RWPE2 (cell line): ENCODE data around the gene VGF.
"Not testable (repeated sequence)": the region's sequence is repeated elsewhere in the genome, so short reads cannot be mapped to it uniquely, and the experiment has no call there.

Source experiments
- ATAC-seq: fragments of 200-7000 bp; cut with Tn5 transposase; 3 replicates; pipeline ENCODE4 v1.9.1; 2021; ENCODE audit warnings: low read depth
- DNase-seq: peaks from one replicate; pipeline ENCODE4 v3.0.0-alpha.2; 2020; ENCODE audit warnings: low spot score
- H3K27ac ChIP-seq: fragments of 450-650 bp; 2 replicates; pipeline ENCODE4 v1.5.1; 2017; ENCODE audit warnings: mild to moderate bottlenecking; ENCODE audit not compliant: poor library complexity, severe bottlenecking
- H3K27me3 ChIP-seq: fragments of 250-450 bp; sonication (Bioruptor Pico); 2 replicates; pipeline ENCODE4 v1.5.1; 2021; ENCODE audit warnings: mild to moderate bottlenecking, moderate library complexity; ENCODE audit not compliant: insufficient read depth, poor library complexity, severe bottlenecking
- H3K36me3 ChIP-seq: fragments of 250-450 bp; sonication (Bioruptor Pico); 2 replicates; pipeline ENCODE4 v1.5.1; 2020; ENCODE audit warnings: low read depth, mild to moderate bottlenecking, moderate library complexity
- H3K4me1 ChIP-seq: fragments of 250-450 bp; sonication (Bioruptor Pico); 2 replicates; pipeline ENCODE4 v1.5.1; 2021; ENCODE audit warnings: mild to moderate bottlenecking, moderate library complexity; ENCODE audit not compliant: insufficient read depth, poor library complexity, severe bottlenecking
- H3K4me3 ChIP-seq: fragments of 250-450 bp; sonication (Bioruptor Pico); 2 replicates; pipeline ENCODE4 v1.5.1; 2021; ENCODE audit warnings: mild to moderate bottlenecking, moderate library complexity; ENCODE audit not compliant: severe bottlenecking
- H3K9me3 ChIP-seq: fragments of 250-450 bp; sonication (Bioruptor Pico); 2 replicates; pipeline ENCODE4 v1.5.1; 2021; ENCODE audit warnings: mild to moderate bottlenecking, moderate library complexity; ENCODE audit not compliant: severe bottlenecking
- TF ChIP-seq, protein P1 (sequence below): fragments of 450-650 bp; IDR thresholded peaks from one replicate; pipeline ENCODE4 v1.5.1; 2017; ENCODE audit warnings: mild to moderate bottlenecking, moderate library complexity; ENCODE audit not compliant: poor library complexity, severe bottlenecking

Gene VGF

DNA sequence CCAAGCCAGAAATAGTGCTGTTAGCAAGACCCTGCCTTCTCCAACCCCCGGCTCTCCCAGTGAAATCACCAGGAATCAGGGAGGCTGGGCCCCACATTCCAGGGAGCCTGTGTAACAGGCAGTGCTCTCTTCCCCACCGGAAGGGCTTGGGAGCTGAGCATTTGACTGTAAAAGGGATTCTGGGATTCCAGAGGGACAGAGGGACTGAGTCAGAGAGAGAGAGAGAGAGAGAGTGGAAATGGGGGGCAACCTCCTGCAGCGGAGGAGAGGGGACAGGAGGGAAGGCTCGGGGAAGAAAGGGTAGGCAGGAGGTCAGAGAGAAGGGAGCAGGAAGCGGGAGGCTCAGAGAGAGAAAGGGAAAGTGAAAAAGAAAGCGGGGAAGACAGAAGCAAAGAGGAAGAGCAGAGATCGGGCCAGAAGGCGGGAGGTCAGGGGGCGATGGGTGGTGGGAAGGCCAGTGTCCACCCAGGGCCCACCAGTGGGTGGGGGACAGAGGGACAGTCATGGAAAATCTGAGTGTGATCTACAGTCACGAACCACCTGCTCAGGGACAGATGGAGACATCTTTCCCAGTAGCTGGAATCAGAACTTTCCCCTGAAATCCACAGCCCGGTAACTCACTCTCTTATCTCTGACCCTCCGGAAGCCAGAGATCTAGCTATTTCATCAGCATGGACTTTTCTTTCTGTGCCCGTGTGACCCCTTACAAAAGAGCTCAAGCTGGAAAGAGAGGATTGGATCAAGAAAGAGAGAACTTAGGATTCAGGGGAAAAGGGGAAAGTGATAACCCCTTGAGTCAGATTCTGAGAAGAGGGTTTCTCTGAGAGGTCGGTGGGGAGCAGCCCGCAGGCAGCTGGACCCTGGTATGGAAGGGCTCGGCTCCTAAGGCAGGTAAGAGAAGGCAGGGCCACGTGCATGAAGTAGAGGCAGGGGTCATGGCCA is 43.1 kb downstream of the VGF start:
- DNase-seq (peak; percentile 89), ATAC-seq (peak; percentile 79)
- H3K9me3 ChIP-seq, result no peaks in the 10 kb centered on the region
- TF ChIP-seq, protein P1, sequence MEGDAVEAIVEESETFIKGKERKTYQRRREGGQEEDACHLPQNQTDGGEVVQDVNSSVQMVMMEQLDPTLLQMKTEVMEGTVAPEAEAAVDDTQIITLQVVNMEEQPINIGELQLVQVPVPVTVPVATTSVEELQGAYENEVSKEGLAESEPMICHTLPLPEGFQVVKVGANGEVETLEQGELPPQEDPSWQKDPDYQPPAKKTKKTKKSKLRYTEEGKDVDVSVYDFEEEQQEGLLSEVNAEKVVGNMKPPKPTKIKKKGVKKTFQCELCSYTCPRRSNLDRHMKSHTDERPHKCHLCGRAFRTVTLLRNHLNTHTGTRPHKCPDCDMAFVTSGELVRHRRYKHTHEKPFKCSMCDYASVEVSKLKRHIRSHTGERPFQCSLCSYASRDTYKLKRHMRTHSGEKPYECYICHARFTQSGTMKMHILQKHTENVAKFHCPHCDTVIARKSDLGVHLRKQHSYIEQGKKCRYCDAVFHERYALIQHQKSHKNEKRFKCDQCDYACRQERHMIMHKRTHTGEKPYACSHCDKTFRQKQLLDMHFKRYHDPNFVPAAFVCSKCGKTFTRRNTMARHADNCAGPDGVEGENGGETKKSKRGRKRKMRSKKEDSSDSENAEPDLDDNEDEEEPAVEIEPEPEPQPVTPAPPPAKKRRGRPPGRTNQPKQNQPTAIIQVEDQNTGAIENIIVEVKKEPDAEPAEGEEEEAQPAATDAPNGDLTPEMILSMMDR, result no peak
- peak overlapping the region; percentile 89 for H3K27ac ChIP-seq
- peaks cover 28% of the 10 kb centered on the region for H3K4me1 ChIP-seq
- no peaks in the 10 kb centered on the region for H3K27me3 ChIP-seq
- H3K36me3 ChIP-seq, result no peaks in the 10 kb centered on the region
- H3K4me3 ChIP-seq, result no peak overlapping the region

DNA sequence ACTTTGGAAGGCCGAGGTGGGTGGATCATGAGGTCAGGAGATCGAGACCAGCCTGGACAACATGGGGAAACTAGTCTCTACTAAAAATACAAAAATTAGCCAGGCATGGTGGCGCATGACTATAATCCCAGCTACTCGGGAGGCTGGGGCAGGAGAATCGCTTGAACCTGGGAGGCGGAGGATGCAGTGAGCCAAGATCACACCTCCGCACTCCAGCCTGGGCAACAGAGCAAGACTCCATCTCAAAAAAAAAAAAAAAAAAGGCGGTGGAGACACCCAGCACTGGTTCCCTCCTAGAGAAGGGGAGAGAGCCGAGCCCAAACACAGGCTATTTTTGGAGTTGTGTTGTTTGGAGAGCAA is 43.8 kb downstream of the VGF start:
- not testable (repeated sequence) for H3K27me3 ChIP-seq, ATAC-seq
- peak overlapping the region; percentile 89 for H3K27ac ChIP-seq

DNA sequence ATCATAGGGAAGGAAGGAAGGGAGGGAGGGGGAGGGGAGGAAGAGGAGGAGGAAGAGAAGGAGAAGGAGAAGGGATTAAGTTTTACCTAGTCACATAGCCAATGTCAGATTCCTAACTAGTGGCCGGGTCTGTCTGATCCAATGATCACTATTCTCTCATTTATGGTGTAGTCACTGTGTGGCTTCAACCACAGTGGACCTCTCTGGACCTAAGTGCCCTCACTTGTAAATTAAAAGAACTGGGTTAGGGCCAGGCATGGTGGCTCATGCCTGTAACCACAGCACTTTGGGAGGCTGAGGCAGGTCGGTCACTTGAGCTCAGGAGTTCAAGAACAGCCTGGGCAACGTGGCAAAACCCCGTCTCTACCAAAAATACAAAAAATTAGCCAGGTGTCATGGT is 45.1 kb downstream of the VGF start:
- Histone ChIP-seq H3K27ac (peak overlapping the region; percentile 89), H3K9me3 (no peaks in the 10 kb centered on the region), H3K36me3 (no peaks in the 10 kb centered on the region), H3K4me1 (peaks cover 15% of the 10 kb centered on the region), H3K4me3 (no peak overlapping the region), H3K27me3 (no peaks in the 10 kb centered on the region)
- TF ChIP-seq, protein P1, result no peak
- DNase-seq (no peak), ATAC-seq (no peak)

More for the DNA sequence above, 43.8 kb downstream of the VGF start:
- DNase-seq, H3K36me3 ChIP-seq, H3K9me3 ChIP-seq, H3K4me3 ChIP-seq: not testable (repeated sequence)
- peaks cover 27% of the 10 kb centered on the region for H3K4me1 ChIP-seq

DNA sequence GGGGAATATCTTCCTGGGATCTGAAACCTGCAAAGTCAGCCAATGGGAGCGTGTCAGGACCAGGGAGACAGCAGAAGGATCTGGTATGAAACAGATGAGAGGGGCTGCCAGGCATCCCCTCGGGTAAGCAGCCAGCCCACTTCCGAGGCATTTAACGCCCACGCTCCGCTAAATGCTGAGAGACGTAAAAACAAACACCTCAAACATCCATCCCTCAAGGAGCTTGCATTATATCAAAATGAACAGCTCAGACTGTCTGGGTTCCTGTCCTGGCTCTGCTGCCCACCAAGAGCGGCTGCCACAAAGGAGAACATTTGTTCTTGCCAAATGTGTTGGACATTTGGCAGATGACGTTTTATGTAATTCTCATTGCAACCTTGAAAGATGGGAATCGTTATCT is 45.5 kb downstream of the VGF start:
- DNase-seq (no peak), ATAC-seq (no peak)
- Histone ChIP-seq H3K36me3 (no peaks in the 10 kb centered on the region), H3K4me3 (no peak overlapping the region), H3K4me1 (peaks cover 15% of the 10 kb centered on the region), H3K9me3 (no peaks in the 10 kb centered on the region), H3K27ac (peak overlapping the region; percentile 89), H3K27me3 (no peaks in the 10 kb centered on the region)
- TF ChIP-seq, protein P1, result no peak

DNA sequence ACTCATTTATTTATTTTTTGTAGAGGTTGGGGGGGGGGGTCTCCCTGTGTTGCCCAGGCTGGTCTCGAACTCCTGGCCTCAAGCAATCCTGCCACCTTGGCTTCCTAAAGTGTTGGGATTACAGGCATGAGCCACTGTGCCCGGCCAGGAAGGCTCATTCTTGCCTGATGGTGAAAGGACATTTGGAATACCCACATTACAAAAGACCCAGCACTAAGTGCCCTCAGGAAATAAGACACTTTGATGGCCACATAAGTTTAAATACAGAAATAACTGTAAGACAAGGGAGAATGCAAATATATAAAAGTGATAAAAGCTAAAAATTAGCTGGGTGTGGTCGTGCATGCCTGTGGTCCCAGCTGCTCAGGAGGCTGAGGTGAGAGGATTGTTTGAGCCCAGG is 46.5 kb downstream of the VGF start:
- TF ChIP-seq, protein P1, result no peak
- H3K36me3 ChIP-seq, result no peaks in the 10 kb centered on the region
- H3K4me3 ChIP-seq, result no peak overlapping the region
- DNase-seq, result no peak
- H3K4me1 ChIP-seq, result peaks cover 19% of the 10 kb centered on the region
- no peaks in the 10 kb centered on the region for H3K27me3 ChIP-seq
- no peaks in the 10 kb centered on the region for H3K9me3 ChIP-seq
- ATAC-seq, result no peak
- peak overlapping the region; percentile 89 for H3K27ac ChIP-seq
